GM19395 (cell line): Measurements from ENCODE around the gene GNAT1.

Experiments
- ATAC-seq: cut with Tn5 transposase; IDR thresholded peaks from one replicate; pipeline ENCODE4 v1.9.1; 2021; ENCODE audit warnings: mild to moderate bottlenecking, moderate library complexity; ENCODE audit not compliant: unreplicated experiment

Gene GNAT1

DNA sequence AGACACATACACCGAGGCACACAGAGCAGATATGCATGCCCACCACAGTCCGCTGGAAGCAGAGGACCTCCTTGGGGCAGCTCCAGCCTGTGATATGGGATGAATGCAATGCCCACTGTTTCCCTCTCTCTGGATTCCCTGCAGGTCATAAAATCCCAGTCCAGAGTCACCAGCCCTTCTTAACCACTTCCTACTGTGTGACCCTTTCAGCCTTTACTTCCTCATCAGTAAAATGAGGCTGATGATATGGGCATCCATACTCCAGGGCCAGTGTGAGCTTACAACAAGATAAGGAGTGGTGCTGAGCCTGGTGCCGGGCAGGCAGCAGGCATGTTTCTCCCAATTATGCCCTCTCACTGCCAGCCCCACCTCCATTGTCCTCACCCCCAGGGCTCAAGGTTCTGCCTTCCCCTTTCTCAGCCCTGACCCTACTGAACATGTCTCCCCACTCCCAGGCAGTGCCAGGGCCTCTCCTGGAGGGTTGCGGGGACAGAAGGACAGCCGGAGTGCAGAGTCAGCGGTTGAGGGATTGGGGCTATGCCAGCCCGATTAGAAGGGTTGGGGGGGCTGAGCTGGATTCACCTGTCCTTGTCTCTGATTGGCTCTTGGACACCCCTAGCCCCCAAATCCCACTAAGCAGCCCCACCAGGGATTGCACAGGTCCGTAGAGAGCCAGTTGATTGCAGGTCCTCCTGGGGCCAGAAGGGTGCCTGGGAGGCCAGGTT is at the start of gene GNAT1:
Gene GNAT1 (plus strand): TSS at position 675 of the 725 bp plus-strand sequence. CDS start 116 bp downstream, outside the sequence.
- no peak for ATAC-seq

GRCh38 chr3:50146316-50146901 is 45.0 kb upstream of the GNAT1 start:
- ATAC-seq: no peak

GRCh38 chr3:50147016-50147415 is 44.4 kb upstream of the GNAT1 start:
- ATAC-seq: no peak

DNA sequence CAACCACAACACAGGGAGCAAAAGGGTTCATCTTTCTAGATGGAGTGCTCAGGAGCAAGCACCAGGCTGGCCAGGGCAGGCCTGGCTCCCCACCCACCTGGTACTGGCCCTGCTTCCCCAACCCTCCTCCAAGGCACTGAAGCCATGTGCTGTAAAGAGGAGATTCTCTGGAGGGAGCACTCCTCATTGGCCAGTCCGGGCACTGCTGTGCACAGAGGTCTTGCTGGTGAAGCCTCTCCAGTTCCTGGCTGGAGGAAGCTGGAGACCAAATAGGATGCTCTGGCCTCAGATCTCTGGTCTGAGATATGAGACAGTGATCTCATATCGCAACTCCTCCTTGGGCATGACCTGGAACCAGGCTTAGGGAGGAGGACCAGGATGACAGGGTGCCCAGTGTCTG is 44.0 kb upstream of the GNAT1 start:
- ATAC-seq: no peak

- ATAC-seq: no peak
Measured at GRCh38 chr3:50147861-50148260, 43.5 kb upstream of the GNAT1 start.

- ATAC-seq: no peak
Measured at GRCh38 chr3:50150404-50150750, 41.0 kb upstream of the GNAT1 start.

DNA sequence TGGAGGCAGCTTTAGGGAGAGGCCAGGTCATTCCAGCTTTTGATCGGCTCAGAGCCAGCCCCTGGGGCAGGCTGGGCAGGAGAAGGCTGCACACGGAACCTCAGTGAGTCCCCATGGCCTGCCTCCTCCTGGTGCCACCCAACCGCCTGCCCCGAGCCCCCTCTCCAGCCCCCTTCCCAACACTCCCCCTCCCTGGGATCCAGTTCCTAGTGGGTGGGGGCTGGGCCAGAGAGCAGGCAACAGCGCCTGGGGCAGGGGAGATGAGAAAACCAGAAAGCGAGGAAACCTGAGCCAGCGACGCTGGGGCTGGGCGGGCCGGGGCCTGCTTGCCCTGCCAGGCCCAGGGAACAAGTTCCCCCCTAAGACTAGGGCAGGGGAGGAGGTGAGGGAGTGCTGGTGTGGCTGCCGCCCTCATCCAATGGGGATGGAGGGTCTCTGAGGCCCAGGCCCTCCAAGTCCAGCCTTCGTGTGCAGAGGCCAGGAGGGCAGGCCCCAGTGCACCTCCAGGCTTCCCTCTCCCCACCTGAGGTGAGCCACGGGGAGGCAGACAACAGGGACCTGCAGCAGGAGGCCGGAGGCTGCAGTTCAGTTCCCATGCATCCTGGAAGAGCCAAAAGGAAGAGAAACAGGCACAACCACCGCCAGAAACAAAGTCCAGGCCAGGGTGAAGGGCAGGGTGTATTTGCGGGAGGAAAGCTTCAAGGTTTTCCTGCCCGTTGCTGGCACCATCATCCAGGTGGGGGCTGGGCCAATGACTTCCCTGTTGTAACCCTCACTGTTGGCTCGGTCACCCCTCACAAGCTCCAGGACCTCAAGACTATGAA is 40.3 kb upstream of the GNAT1 start:
- ATAC-seq: no peak

GRCh38 chr3:50151728-50152127 is 39.7 kb upstream of the GNAT1 start:
- ATAC-seq: no peak

- ATAC-seq: no peak
Measured at GRCh38 chr3:50153782-50154475, 37.5 kb upstream of the GNAT1 start.

DNA sequence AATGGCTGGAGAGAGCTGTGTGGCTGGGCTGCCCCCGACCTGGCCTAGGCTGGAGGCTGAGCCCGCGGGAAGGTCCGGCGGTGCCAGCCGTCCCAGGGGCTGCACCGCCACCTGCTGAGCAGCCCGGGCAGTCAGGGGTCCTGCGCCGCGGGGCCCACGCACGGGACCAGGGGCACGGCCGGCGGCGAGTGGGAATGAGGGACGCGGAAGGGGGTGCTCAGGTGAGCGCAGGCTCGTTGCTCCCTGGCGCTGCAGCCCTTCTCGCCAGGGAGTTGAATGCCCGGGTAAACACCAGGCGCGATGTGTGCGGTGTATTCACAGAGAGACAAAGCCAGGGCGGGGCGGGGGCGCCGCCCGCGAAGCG is 37.0 kb upstream of the GNAT1 start:
- peak; percentile 27 for ATAC-seq

DNA sequence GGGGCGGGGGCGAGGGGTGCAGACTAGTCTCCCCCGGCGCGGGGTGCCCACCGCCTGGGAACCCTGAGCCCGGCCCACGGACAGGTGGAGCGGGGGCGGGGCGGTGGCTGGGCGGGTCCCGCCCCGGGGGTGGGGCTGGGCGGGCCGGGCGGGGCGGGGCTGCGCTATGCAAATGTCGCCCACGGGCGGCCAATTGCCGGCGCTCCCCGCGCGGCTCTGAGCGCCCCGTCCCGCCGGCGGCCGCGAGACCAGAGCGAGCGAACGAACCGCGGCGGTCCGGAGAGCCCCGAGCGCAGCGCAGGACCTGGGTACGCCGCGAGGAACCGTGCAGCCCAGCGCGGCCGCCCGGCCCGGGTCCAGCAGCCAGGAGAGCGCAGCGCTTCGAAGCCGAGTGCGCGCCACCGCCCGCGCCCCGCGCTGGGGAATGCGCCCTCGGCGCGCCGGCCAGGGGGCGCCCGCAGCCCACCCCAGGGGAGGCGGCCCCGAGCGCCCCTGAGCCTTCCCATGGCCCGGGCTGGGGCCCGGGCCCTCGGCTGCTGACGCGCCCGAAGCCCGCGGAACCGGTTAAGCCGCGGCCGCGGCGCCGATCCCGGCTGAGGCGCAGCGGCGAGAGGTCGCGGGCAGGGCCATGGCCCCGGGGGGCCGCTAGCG is 36.4 kb upstream of the GNAT1 start, which contains the start of gene SEMA3F:
Gene SEMA3F (plus strand): TSS at position 485 of the 651 bp plus-strand sequence. CDS start 4,299 bp downstream, outside the sequence.
- ATAC-seq: peak; percentile 59

DNA sequence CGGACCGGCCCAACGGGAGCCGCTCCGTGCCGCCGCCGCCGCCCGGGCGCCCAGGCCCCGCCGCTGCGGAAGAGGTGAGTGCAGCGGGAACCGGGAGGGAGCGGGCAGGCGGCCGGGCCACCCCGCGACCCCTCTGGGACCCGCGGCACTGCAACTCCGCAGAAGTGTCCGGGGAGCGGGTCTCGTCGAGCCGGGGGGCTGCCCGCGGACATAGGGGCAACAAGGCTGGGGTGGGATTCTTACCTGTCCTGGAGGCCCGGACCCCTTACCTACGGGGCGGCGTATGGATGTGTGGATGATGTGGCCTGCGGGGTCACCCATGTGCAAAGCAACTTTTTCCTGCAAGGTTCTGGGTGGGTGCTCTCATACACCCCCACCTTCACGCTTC is 35.9 kb upstream of the GNAT1 start:
- no peak for ATAC-seq

DNA sequence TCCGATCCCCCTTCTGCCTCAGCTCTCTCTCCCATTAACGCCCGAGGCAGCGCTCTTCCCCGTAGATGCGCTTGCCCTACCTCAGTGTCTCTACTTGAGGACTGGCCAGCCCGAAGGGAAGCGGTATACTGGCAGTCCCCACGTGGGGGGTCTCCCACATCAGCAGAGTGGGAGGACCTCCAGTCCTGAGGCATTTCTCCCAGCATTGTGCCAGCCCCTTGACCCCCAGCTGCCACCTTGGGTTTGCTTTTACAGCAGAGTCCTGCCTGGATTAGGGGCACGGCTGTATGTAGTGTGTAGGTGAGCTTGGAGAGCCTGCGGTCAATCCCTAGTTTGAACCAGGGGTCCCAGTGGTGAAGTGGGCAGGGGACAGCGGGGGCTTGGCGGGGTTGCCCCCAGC is 35.5 kb upstream of the GNAT1 start:
- ATAC-seq: no peak

DNA sequence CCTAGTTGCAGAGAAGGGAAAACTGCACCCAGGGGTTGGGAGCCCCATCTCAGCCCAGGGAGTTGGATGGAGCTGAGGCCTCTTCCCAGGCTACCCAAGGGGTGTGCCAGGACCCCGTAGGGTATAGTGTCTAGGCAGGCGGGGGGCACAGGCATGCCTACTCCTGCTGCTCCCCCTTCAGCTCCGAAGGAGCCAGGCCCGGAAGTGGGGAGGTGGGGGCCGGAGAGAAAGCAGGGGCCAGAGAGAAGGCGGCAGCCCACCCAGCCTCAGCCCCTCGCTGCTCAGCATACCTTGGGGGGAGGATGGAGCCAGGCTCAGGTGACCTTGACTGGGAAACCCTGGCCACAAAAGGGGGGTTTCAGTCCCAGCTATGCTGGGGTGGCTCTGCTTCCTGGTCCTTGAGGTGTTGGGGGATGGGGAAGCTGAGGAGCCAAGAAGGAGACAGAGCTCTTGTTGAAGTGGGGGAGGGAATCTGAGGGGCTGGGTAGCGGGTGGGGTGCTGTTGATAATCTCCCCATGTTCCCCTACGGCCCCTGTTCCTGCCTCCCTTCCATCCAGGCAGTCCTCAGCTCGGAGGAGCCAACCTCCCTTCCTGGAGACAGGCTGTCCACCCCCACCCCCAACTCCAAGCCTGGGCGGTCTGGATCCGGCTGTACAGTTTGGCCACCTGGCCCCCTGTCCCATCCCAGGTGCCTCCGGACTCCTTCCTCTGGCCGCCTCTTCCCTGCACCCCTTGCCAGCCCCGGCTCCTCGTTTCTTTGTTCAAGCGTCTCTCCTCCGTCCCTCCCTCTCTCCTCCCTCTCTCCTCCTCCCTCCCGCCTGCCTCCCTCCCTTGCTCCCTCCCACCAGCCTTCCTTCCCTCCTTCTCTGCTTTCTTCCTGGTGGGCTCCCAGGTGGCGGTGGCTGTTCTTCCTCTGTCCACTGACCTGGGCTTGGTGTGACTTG is 34.6 kb upstream of the GNAT1 start:
- ATAC-seq: no peak

DNA sequence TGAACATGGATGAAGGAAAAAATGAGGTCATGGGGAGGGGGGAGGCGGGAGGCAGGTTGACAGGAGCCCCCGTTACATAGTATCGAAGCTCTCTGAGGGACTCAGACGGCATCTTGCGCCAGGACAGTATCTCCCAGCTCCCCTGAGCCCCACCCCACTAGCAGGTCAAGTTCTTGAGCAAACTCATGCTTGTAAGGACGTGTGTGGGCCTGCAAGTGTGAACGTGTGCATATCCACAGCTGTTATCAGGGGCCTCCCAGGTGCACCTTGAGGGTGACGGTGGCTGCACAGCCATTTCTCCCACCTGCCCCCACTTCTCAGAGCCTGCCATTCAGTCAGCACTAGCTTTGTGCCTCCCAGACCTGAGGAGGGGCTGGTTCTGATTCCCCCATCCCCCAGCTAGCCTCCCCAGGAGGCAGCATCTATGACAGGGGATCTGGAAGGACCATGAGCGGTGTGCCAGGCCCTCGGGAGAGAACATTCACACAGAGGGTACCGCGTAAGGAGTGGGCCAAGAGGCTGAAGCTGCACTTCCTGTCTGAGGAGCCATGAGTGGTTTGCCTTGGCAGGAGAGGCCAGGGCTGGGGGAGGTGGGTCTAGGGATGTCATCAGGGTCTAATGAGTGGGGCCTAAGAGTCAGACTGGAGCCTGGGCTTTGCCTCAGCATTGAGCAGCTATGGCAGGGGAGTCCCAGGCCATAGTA is 33.4 kb upstream of the GNAT1 start:
- ATAC-seq: no peak

- ATAC-seq: no peak
Measured at GRCh38 chr3:50158530-50159146, 32.8 kb upstream of the GNAT1 start.

- no peak for ATAC-seq
Measured at GRCh38 chr3:50160561-50160983, 30.8 kb upstream of the GNAT1 start.

- no peak for ATAC-seq
Measured at GRCh38 chr3:50161320-50161719, 30.1 kb upstream of the GNAT1 start.
